ENCODE measurements around the gene PALB2. TPM values are rescaled to one million over a fixed set of nuclear protein-coding genes. Genes with fewer than 3 reads are reported as not detected.

The PALB2 gene
- polyA plus RNA-seq, 3 donors: 2.3 to 3.3 (median 2.5) TPM

Other genes with a start within 250 kb of the PALB2 start
- 10 to 100 TPM in 1 of 3 donors, 1 to 10 TPM in 2; 6.6 to 28.8 (median 8.0) TPM for gene COG7, start 188.1 kb downstream of the PALB2 start, polyA plus RNA-seq
- gene GGA2, start 130.8 kb downstream of the PALB2 start, polyA plus RNA-seq: 10 to 100 TPM; 37.5 to 55.4 (median 49.5) TPM
- 1 to 10 TPM; 2.9 to 4.7 (median 4.2) TPM for gene EARS2, start 84.0 kb downstream of the PALB2 start, polyA plus RNA-seq
- gene UBFD1, start 83.6 kb downstream of the PALB2 start, polyA plus RNA-seq: 1 to 10 TPM; 8.0 to 8.9 (median 8.0) TPM
- gene NDUFAB1, start 45.0 kb downstream of the PALB2 start, polyA plus RNA-seq: 100 to 1,000 TPM in 2 of 3 donors, 10 to 100 TPM in 1; 50.2 to 257 (median 240) TPM
- 10 to 100 TPM; 29.3 to 54.3 (median 42.0) TPM for gene DCTN5, start 156 bp upstream of the PALB2 start, polyA plus RNA-seq
- gene PLK1, start 37.6 kb upstream of the PALB2 start, polyA plus RNA-seq: 1 to 10 TPM in 1 of 3 donors, not detected in 2; 3.5 TPM
- gene ERN2, start 71.9 kb upstream of the PALB2 start, polyA plus RNA-seq: not detected
- gene CHP2, start 113.7 kb upstream of the PALB2 start, polyA plus RNA-seq: not detected
- gene PRKCB, start 194.7 kb upstream of the PALB2 start, polyA plus RNA-seq: 10 to 100 TPM; 57.4 to 87.4 (median 75.5) TPM

Data from CD14-positive monocyte (primary cell).